Activated T-cell treated with anti-CD3 and anti-CD28 coated beads for 1 hour (primary cell): ENCODE measurements around the gene POLR1C.
"Not testable (repeated sequence)": the region's sequence is repeated elsewhere in the genome, so short reads cannot be mapped to it uniquely, and the experiment has no call there.

Source experiments
- DNase-seq: peaks from one replicate; pipeline ENCODE4 v3.0.0-alpha.2; 2020; ENCODE audit warnings: low read depth

Gene POLR1C

GRCh38 chr6:43493230-43493629, 23.7 kb upstream of the POLR1C start:
- DNase-seq: no peak

GRCh38 chr6:43493833-43494232, 23.1 kb upstream of the POLR1C start:
- no peak for DNase-seq

GRCh38 chr6:43494321-43494720, 22.6 kb upstream of the POLR1C start:
- no peak for DNase-seq

- no peak for DNase-seq
Measured at GRCh38 chr6:43494766-43495165, 22.1 kb upstream of the POLR1C start.

- no peak for DNase-seq
Measured at GRCh38 chr6:43495409-43495941, 21.4 kb upstream of the POLR1C start.

- no peak for DNase-seq
Measured at GRCh38 chr6:43496370-43497128, 20.3 kb upstream of the POLR1C start.

- no peak for DNase-seq
Measured at GRCh38 chr6:43497129-43497396, 19.8 kb upstream of the POLR1C start.

- DNase-seq: no peak
Measured at GRCh38 chr6:43497689-43498088, 19.2 kb upstream of the POLR1C start.

- not testable (repeated sequence) for DNase-seq
Measured at GRCh38 chr6:43498291-43498690, 18.6 kb upstream of the POLR1C start.

- no peak for DNase-seq
Measured at GRCh38 chr6:43499028-43499815, 17.7 kb upstream of the POLR1C start.

- DNase-seq: no peak
Measured at GRCh38 chr6:43500921-43501320, 16.0 kb upstream of the POLR1C start.

GRCh38 chr6:43502666-43503065, 14.2 kb upstream of the POLR1C start:
- no peak for DNase-seq

GRCh38 chr6:43503443-43503842, 13.4 kb upstream of the POLR1C start:
- no peak for DNase-seq

GRCh38 chr6:43504756-43505593, 11.9 kb upstream of the POLR1C start:
- DNase-seq: no peak

- no peak for DNase-seq
Measured at GRCh38 chr6:43505718-43506117, 11.2 kb upstream of the POLR1C start.

- DNase-seq: no peak
Measured at GRCh38 chr6:43506171-43506570, 10.7 kb upstream of the POLR1C start.

- DNase-seq: peak; percentile 71
Measured at GRCh38 chr6:43506667-43507471, 10.0 kb upstream of the POLR1C start.

- no peak for DNase-seq
Measured at GRCh38 chr6:43508481-43509141, 8.3 kb upstream of the POLR1C start.

- DNase-seq: no peak
Measured at GRCh38 chr6:43509142-43509983, 7.5 kb upstream of the POLR1C start.
